Stimulated activated CD8-positive, alpha-beta memory T cell treated with anti-CD3 and anti-CD28 coated beads, Interleukin-2, amount 100 ng/mL, for 48 hours (primary cell): ENCODE measurements around the gene ATP13A3.

Source experiments
- DNase-seq, 2 donors: peaks; one replicate each; pipeline ENCODE4 v3.0.0-alpha.2; 2020; ENCODE audit warnings: low read depth in 2 of 2

The ATP13A3 gene

DNA sequence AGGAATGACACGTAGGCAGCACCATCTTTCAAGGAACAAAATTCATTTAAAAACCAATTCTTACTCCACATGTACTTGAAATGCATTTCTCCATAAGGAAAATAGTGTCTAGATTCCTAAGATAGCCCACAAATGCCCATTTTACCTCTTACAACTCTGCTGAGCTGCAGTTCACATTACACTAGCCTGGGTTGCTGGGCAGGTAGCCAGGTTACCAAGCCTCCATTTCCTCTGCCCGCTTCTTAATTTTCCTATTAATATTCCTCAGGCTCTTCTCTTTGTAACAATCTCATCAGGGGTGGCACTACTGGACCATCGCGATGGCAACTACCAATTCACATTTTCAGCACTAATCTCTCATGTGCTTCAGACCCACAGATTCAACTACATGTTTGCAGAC, 10.8 kb downstream of the ATP13A3 start:
- DNase-seq: no peak

DNA sequence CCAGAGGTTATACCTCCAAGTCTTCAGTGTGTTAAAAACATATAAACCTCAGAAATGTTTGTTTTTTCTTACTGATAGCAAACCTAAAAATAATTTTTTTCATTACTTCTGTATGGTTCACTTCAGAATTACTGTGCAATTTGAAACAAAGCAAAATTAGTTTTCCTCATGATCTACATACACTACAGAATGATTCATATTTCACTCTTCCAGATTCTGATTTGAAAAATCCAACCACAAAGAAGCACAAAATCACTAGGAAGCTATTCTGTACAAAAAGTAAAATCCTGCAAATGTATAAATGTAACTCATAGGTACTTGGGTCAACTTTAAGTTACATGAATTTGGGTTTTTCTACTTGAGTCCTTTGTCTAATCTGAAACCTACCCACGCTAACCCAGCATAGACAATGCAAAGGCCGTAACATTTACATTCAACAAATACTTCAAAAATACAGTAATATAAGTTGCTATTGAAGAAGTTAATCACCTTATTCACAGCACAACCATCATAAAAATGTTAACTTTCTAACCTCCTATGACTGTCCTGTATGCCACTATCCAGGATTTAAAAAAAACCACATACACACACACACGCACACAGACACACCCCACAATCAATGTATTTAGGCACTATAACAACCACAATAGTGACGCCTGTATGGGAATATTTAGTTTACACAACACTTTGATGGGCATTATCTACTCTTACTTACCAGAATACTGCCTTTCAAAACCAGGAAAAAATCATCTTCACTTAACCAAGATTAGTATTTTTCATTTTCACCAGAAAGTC, 11.5 kb downstream of the ATP13A3 start:
- no peak for DNase-seq

DNA sequence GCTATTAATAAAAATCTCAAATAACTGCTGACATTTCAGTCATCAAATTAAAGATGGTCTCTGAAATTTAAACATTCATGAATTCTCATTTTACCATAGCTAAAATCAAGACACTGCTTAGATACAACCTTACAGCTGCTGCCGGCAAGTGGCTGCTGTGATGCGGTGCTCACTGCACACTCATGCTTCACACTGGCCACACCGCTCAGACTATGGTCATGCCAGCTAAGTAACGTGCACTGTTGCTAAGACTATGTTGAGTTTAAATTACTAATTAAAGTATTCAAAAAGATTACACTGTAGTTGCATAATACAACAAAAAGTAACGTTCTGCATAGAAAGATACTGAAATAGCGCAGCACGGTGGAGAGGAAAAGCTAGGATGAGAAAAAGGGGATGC, 12.1 kb downstream of the ATP13A3 start:
- no peak for DNase-seq

DNA sequence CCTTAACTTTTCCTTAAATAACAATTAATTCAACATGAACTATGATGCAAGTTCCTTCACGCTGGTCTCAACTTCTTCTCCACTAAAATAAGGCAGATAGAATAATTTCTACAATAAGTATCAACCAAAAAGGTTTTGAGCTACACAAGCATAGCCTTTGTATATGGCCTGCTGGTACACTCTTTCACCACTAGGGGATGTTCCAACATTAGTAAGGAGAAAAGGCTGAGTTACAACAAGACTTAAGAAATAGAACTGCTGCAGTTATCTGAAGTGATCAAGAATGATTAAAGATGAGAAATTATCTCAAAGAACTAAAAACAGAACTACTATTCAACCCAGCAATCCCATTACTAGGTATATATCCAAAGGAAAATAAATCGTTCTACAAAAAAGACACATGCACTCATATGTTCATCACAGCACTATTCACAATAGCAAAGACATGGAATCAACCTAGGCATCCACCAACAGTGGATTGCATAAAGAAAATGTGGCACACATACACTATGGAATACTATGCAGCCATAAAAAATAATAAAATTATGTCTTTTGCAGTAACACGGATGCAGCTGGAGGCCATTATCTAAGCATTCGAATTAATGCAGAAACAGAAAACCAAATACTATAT, 14.4 kb downstream of the ATP13A3 start:
- no peak for DNase-seq

DNA sequence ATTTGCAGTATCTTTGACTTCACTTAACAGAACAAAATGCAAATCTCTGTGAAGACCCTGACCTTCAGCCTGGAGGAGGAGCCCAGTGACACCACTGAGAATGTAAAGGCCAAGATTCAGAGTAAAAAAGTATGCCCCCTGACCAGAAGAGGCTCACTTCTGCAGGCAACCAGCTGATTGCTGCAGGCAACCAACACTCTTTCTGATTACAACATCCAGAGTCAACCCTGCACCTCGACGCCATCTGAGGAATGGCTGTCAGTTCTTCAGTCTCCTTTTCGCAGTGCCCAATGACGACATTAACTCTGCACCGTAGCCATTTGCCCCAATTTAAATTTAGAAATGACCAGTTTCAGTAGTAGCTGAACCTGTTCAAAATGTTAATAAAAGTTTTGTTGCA, 14.9 kb downstream of the ATP13A3 start:
- DNase-seq: no peak

DNA sequence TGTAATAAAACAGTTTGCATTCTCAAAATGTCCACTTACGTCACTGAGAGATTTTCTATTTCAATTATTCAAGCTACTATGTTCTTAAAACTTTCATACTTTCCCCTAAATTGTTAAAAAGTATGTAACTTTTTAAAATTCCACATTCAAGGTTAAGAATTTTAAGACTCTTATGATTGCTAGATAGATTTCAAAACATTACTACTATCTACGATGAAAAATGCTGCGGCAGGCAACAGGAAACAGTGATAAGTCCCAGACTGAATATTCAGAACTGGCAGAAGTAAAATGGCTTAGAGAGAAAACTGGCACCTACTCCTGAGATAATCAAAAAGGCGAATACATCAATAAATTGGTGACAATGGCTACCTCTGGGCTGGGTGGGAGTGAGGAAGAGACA, 16.2 kb downstream of the ATP13A3 start:
- no peak for DNase-seq

DNA sequence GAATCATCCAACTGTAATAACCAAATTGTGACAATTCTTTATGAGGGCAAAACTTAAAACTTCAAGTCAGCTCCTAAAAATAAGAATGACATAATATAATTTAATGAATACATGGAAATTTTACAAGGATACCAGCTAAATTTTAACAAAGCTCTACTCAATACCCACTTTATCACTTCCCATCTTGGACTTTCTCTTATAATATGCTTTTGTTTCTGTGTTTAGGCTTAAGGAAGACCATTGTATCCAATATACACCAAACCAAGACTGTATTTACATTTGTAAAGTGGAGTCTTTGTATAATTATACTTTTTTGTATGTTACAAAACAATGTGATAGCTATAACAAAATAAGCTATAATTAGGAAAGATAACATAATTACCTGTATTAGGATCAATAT, 16.8 kb downstream of the ATP13A3 start:
- DNase-seq: no peak

DNA sequence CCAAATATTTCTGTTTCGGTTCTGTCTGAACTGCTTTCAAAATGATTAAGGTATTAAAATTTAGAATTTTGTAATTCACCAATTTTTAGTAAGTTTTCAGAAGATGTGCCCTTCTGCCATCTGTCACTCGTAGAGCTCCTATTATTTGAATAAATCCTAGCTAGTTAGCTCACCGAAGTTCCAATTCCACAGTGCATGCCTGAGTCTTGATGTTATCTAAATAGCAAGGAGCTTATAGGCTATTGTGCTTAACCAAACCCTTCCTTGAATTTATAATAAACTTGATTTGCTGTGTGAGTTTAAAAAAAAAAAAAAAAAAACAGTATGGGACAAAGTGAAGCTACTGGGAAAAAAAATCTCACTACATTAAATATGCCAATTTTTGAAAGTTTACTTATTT, 18.7 kb downstream of the ATP13A3 start:
- no peak for DNase-seq

DNA sequence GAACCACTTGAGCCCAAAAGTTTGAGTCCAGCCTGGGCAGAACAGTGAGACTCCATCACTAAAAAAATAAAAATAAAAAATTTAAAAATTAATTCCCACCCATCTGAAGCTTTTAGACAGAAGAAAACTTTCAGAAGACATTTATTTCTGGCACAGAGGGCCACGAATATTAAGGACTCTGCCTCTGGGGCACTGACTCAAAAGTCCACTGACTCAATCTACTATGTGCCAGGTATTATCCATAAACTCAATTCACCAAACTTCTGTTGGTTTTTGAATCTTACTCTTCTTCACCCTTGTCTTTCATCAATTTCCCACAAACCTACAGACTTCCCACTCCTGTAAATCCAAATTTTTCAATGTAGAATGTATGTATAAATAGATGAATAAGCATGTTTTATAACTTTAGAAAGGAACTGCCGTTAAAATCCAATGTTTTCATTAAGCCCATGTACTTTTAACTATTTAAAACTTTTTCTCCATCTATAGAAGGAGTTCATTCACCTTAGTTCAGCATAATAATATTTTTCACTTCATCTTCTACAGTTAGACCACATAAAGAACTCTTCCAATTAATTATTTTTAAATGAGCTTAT, 19.9 kb downstream of the ATP13A3 start:
- no peak for DNase-seq

DNA sequence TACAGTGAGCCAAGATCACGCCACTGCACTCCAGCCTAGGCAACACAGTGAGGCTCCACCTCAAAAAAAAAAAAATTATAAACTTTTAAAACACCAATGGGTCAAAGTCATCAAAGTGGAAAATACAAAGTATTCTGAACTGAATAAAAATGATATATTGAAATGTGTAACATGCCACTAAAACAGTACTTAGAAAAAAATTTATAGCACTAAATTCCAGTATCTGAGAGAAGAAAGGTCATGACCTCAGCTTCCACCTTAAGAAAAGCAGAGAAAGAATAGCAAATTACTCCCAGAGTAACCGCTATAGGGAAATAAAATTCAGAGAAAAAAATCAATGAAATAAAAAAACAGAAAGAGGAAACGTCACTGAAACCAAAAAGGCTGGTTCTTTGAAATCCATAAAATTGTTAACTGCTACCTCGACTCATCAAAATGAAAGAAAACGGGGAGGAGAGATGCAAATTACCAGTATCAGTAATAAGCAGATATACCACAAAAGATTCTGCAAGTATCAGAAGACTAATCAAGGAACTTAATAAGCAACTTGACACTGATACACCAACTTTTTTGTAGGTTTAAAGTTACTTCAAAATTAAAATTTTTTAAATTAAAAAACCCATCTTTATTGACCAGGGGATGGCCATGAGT, 20.8 kb downstream of the ATP13A3 start:
- DNase-seq: no peak

DNA sequence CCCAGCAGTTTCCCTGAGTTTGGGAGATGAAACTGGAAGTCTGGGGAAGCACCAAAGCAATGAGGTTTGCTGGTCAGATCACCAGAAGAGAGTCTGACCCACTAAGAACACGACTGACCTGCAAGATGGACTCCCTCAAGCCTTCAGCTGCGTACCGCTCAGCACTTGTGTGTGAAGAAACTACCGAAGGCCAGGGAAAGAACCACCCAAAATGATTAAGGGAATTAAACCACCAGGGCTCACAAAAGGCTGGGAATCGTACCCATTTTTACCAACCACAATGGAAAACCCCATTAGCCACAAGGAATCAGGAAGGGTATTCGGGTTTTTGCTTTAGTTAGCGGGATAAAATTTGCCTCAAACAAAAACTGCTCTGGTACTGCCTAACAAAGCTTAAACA, 21.6 kb downstream of the ATP13A3 start:
- DNase-seq: no peak

DNA sequence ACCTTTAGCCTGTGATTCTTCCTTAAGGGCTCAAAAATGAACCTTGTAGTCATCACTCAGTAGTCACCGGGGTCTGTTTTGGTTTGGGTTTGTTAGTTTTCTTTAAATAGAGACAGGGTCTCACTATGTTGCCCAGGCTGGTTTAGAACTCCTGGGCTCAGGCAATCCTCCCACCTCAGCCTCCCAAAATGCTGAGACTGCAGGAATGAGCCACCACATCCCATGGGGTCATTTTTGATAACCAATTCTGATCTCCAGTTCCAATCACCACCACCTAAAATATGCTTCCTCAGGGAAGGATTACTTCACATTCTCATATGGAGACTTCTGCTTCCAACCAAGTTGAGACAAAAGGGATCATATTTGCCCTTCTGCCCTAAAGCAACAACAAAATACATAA, 22.1 kb downstream of the ATP13A3 start:
- no peak for DNase-seq

DNA sequence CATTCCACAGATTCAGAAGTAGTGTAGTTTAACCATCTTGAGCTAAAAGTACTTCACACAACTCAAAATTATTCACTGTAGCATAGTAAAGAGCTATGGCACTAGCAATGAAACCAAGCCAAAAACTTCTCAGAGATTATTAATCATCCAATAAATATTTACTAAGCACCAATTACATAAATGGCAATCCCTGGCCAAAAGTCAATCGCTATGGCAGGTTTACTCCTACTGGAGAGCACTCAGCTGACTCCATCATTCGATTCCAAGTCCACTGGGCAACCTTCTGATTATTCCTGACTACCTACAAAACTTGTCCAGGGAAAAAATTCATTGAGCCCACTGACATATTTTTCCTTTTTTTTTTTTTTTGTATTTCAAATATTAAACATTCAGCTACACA, 23.9 kb downstream of the ATP13A3 start:
- DNase-seq: no peak

DNA sequence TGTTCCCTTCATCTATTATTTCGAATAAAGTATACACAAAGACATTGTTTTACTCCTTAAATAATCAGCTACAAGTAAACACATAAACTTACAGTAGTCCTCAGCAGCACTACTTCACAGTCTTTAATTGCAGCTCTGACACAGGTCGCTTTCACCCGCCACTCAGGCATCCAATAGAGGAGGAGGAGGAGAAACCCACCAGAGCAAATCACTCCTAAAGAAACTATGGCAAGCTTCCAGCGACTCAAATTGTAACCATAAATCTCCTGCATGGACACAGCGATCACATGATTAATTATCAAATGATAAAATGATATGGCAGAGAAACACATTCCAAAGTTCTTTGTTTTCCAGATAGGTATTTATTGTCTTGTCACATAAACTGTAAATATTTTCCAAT, 26.2 kb downstream of the ATP13A3 start:
- DNase-seq: no peak

DNA sequence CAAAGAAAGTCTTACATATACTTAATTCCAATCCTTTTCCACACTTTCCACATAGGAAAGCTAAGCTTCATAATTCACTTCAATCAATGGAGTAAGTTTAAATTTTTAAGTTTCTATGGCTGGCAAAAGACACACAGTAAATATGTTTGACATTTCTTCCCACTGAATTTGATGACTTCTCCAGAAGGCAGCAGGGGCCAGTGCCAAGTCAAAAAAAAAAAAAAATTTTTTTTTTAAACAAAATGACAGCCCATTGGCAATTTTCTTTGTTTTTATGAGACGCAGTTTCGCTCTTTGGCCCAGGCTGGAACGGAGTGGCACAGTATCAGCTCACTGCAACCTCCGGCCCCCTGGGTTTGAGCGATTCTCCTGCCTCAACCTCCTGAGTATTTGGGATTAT, 28.7 kb downstream of the ATP13A3 start:
- no peak for DNase-seq

DNA sequence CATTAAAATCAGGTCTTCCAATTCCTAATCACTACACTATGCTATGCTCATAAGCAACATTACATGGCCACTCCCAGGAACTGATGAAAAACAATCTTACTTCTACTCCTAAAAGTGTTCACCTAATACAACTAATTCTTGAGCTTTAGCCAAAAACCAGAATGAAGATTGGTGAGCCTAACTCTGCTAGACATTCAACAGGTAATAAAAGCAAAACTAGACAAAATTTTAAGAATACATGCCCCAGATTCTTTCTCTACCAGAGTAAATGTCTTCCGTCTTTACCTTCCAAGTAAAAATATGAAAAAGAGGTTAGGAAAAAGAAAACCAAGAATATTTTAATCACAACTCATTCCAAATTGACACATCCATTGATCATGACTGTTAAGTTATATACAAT, 31.3 kb downstream of the ATP13A3 start:
- DNase-seq: no peak

DNA sequence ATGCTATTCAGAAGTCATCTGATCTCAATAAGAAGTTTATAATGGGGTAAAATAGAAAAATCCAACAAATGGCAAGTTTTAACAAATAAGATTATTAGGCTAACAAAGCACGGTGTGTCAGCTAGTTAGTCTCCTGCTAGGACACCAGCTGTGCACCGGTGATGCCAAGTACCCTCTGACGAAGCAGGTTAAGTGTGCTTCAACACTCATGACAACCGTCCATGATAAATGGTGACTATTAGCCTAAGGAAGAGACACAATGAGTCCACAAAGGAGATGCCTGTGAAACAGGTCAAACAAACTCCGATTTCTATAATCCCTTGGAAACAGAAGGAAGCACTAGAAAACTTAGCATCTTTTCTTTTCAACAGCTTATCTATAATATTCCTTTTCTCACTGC, 36.5 kb downstream of the ATP13A3 start:
- DNase-seq: no peak

DNA sequence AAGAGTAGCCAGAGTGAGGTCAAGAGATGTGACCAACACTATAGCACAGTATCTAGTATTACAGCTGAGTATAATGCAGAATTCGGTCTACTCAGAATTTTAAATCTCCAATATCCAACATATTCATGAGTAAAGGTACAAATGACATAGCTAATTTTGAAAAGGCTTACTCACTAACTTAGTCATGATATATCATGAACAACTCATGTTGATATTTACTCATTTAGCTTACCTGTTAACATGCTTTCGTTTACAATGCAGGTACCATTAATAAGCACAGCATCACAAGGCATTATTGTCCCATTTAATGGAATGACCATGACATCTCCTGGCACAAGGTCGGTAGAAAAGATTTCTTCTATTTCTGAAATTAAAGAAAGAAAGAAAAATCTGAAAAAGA, 36.9 kb downstream of the ATP13A3 start:
- no peak for DNase-seq

DNA sequence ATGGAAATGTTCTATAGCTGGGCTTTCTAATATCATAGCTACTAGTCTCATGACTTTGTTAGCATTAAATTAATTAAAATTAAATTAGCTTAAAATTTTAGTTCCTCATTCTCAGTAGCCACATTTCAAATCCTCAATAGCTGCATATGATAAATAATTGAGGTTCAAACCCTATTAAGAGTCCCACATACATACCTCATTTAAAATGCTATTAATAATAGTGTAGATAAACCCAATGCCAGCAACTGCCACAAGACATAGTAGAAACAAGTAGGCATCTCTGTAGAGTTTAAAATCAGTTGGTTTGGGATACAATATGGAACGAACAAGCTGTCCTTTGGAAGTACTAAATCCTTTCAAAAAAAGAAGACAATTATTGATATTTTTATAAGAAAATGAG, 39.1 kb downstream of the ATP13A3 start:
- no peak for DNase-seq

DNA sequence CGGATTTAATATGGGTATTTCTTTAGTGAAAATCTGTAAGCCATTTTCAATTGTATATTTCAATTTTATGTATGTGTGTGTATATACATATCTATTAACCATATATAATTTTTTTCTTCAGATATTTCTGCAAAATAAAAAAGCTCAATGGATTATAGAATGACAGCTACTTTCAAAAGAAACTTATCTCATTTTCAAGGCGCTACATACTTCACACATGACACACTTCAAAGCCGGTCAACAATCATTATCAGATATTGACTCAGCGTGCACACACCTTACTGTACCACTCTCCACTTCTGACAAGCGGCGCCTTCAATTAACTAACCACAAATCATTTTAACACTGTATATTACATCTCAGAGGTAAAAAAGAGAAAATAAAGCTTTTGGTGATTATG, 39.6 kb downstream of the ATP13A3 start:
- DNase-seq: no peak

DNA sequence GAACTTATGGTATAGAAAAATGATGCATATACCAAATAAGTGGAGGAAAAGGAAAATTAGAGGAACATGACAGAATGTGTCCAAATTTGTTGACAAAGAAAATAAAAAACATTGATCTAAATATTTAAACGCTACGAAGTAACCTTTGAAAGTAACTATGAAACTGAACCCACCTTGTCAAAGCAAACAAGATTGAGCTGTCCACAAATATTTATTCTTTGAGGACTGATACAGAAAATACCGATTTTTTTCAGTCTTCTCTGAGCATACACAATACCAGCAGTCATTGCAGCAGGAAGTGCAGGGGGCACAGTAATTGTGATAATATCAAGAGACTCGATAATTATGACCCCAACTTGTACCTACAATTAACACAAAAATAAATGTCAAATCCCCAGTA, 40.0 kb downstream of the ATP13A3 start:
- DNase-seq: no peak

DNA sequence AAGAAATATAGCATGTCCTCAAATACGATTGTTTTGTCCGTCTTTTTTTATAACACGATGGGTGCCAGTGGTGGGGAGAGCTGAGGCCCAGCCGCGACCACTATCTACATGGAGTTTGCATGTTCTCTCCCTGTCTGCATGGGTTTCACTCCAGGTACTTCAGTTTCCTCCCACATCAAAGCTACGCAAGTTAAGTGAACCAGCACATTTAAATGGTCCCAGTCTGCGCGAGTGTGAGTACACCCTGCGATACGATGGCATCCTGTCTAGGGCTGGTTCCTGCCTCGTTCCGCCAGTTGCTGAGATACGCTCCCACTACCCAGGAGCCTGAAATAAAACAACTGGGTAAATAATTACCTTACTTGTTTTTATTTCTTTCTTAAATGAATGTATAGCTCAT, 40.6 kb downstream of the ATP13A3 start:
- DNase-seq: no peak

DNA sequence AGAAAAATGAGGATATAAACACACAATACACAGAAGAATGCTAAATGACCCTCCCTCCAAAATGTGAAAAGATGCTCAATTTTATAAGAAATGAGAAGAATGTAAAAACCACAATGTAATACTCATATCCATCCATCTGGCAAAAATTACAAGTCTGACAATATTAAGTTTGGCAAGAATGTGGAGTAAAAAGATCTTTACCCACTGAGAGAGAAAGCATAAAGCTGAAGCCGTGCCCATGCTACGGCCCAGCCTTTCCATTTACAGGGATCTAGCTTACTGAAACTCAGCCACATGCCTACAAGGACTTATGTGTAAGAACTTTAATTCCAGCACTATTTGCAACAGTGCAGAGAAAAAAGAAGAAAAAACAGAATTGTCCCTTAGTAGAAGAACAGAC, 42.9 kb downstream of the ATP13A3 start:
- DNase-seq: no peak
